Hepatocyte (in vitro differentiated cells): ENCODE results near the gene BOLL.

Experiments used
- EZH2 ChIP-seq: fragments of 200-600 bp; sonication (generic); IDR thresholded peaks from 2 replicates; pipeline ENCODE4 v1.6.1; 2016; ENCODE audit warnings: antibody characterized with exemption, mild to moderate bottlenecking, borderline replicate concordance
- EZH2phosphoT487 ChIP-seq: fragments of 200-600 bp; sonication (generic); IDR thresholded peaks from one replicate; pipeline ENCODE4 v1.6.1; 2018; ENCODE audit warnings: antibody characterized with exemption, mild to moderate bottlenecking, low read depth, moderate library complexity; ENCODE audit not compliant: unreplicated experiment, severe bottlenecking
- TF ChIP-seq, protein P1 (sequence below): fragments of 200-600 bp; sonication (generic); IDR thresholded peaks from 2 replicates; pipeline ENCODE4 v1.5.1; 2016; ENCODE audit warnings: antibody characterized with exemption, mild to moderate bottlenecking; ENCODE audit not compliant: poor library complexity

DNA sequence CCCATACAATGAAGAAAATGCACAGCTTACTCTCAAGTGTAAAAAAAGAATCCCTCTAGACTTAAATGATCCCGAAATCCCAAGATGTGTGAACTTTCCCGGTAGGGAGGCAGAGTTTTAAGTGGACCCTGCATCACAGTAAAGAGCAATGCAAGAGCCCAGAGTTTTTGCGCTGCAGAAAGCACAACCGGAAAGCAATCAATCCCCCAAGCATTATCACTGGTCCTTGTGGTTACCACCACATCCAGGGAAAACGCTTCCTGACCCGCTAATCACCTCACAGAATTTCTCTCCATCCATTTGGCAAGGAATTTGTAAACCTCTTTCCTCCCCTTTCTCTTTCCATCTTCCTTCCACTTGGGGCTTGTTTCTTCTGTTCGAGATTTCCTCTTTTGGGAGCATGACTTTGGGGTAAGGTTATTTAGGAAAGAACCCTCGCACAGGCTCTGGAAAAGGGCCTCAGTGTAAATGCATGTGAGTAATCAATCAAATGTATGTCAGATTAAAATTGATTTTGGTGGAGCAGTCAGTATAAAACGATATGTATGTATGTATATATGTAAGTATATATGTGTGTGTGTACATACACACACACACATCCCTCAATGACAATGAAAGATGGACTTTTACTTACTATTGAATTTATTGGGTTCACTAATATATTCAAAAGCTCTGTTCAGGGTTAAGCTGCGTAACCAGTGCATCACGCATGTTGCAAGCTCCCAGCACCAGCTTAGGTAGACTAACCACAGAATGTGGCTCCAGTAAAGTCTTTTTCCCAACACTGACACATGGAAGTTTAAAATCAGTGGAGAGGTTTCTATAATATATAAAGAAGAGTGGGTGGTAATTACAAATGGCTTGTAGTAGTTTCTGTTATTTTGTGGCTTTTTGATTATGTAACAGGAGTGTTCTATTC, 20.9 kb upstream of the BOLL start:
- TF ChIP-seq, protein P1, sequence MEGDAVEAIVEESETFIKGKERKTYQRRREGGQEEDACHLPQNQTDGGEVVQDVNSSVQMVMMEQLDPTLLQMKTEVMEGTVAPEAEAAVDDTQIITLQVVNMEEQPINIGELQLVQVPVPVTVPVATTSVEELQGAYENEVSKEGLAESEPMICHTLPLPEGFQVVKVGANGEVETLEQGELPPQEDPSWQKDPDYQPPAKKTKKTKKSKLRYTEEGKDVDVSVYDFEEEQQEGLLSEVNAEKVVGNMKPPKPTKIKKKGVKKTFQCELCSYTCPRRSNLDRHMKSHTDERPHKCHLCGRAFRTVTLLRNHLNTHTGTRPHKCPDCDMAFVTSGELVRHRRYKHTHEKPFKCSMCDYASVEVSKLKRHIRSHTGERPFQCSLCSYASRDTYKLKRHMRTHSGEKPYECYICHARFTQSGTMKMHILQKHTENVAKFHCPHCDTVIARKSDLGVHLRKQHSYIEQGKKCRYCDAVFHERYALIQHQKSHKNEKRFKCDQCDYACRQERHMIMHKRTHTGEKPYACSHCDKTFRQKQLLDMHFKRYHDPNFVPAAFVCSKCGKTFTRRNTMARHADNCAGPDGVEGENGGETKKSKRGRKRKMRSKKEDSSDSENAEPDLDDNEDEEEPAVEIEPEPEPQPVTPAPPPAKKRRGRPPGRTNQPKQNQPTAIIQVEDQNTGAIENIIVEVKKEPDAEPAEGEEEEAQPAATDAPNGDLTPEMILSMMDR, result no peak
- TF ChIP-seq EZH2phosphoT487 (no peak), EZH2 (no peak)
